GM21786 (cell line): ENCODE data around the gene USP3.

Experiments
- ATAC-seq: cut with Tn5 transposase; IDR thresholded peaks from one replicate; pipeline ENCODE4 v1.9.1; 2021; ENCODE audit not compliant: unreplicated experiment

The USP3 gene

GRCh38 chr15:63538876-63539275 lies 34.5 kb downstream of the USP3 start:
- no peak for ATAC-seq

- no peak for ATAC-seq
Observed at GRCh38 chr15:63539521-63539920, 35.1 kb downstream of the USP3 start.

GRCh38 chr15:63539998-63540397 lies 35.6 kb downstream of the USP3 start:
- no peak for ATAC-seq

GRCh38 chr15:63540449-63540848 lies 36.1 kb downstream of the USP3 start:
- ATAC-seq: no peak

GRCh38 chr15:63544258-63545026 lies 40.0 kb downstream of the USP3 start:
- no peak for ATAC-seq

- ATAC-seq: no peak
Observed at GRCh38 chr15:63545520-63545919, 41.1 kb downstream of the USP3 start.

GRCh38 chr15:63551400-63551799 lies 47.0 kb downstream of the USP3 start:
- no peak for ATAC-seq

- no peak for ATAC-seq
Observed at GRCh38 chr15:63553388-63553791, 49.0 kb downstream of the USP3 start.

- no peak for ATAC-seq
Observed at GRCh38 chr15:63554337-63554927, 50.0 kb downstream of the USP3 start.

- ATAC-seq: no peak
Observed at GRCh38 chr15:63555507-63555906, 51.1 kb downstream of the USP3 start.

GRCh38 chr15:63556246-63556645 lies 51.9 kb downstream of the USP3 start:
- no peak for ATAC-seq

GRCh38 chr15:63556736-63557135 lies 52.3 kb downstream of the USP3 start:
- no peak for ATAC-seq

- no peak for ATAC-seq
Observed at GRCh38 chr15:63559753-63560152, 55.4 kb downstream of the USP3 start.

GRCh38 chr15:63560741-63561448 lies 56.5 kb downstream of the USP3 start:
- no peak for ATAC-seq

GRCh38 chr15:63564093-63564492 lies 59.7 kb downstream of the USP3 start:
- no peak for ATAC-seq

- no peak for ATAC-seq
Observed at GRCh38 chr15:63565536-63566186, 61.3 kb downstream of the USP3 start.

GRCh38 chr15:63572749-63573464 lies 68.5 kb downstream of the USP3 start:
- ATAC-seq: no peak

GRCh38 chr15:63573533-63573932 lies 69.1 kb downstream of the USP3 start:
- no peak for ATAC-seq

- ATAC-seq: no peak
Observed at GRCh38 chr15:63575312-63575711, 70.9 kb downstream of the USP3 start.

GRCh38 chr15:63576441-63576840 lies 72.0 kb downstream of the USP3 start:
- ATAC-seq: no peak

- ATAC-seq: no peak
Observed at GRCh38 chr15:63582179-63582578, 77.8 kb downstream of the USP3 start.
